DND-41 (cell line): ENCODE measurements around the gene PCK2.

ENCODE experiments used
- CTCF ChIP-seq: IDR thresholded peaks from 2 replicates; pipeline ENCODE4 v1.5.1; 2012; ENCODE audit warnings: borderline replicate concordance, low read length, moderate library complexity, mild to moderate bottlenecking; ENCODE audit not compliant: poor library complexity, severe bottlenecking; ENCODE audit errors: extremely low read depth
- EZH2 ChIP-seq: IDR thresholded peaks from 3 replicates; pipeline ENCODE4 v1.6.1; 2012; ENCODE audit warnings: borderline replicate concordance, low read depth, mild to moderate bottlenecking, moderate library complexity, low read length, inconsistent platforms; ENCODE audit not compliant: severe bottlenecking

GRCh38 chr14:24089890-24090289 is 4.2 kb upstream of the PCK2 start:
- TF ChIP-seq CTCF (no peak), EZH2 (no peak)
